SJSA1 (cell line): ENCODE data around the gene CUL1. TPM values are rescaled to one million over a fixed set of nuclear protein-coding genes. Genes with fewer than 3 reads are reported as not detected.

Experiments
- DNase-seq, 2 experiments: peaks; one replicate each; pipeline ENCODE4 v3.0.0-alpha.2; 2015 to 2020; ENCODE audit warnings: low spot score in 2 of 2, low read depth in 1 of 2
- H3K27ac ChIP-seq: fragments of 250-450 bp; sonication (Bioruptor Pico); 2 replicates; pipeline ENCODE4 v1.5.1; 2020; ENCODE audit warnings: mild to moderate bottlenecking, moderate library complexity
- H3K27me3 ChIP-seq: fragments of 250-450 bp; sonication (Bioruptor Pico); replicated peaks from 2 replicates; pipeline ENCODE4 v1.5.1; 2020; ENCODE audit warnings: mild to moderate bottlenecking, moderate library complexity
- H3K36me3 ChIP-seq: fragments of 250-450 bp; sonication (Bioruptor Pico); 2 replicates; pipeline ENCODE4 v1.5.1; 2020; ENCODE audit warnings: mild to moderate bottlenecking
- H3K4me1 ChIP-seq: fragments of 250-450 bp; sonication (Bioruptor Pico); replicated peaks from 2 replicates; pipeline ENCODE4 v1.6.1; 2021; ENCODE audit warnings: mild to moderate bottlenecking
- H3K4me3 ChIP-seq: fragments of 250-450 bp; sonication (Bioruptor Pico); 2 replicates; pipeline ENCODE4 v1.5.1; 2020; ENCODE audit warnings: mild to moderate bottlenecking
- H3K9me3 ChIP-seq: fragments of 250-450 bp; sonication (Bioruptor Pico); replicated peaks from 2 replicates; pipeline ENCODE4 v1.5.1; 2020; ENCODE audit warnings: mild to moderate bottlenecking
- total RNA-seq: library from RNA; depleted of rRNA; stranded (reverse); fragments of >200 nt; shearing (Covaris generic); gene quantifications from 2 replicates; pipeline ENCODE4 v1.2.3, GENCODE V29; 2014; rRNA removed

The CUL1 gene
- total RNA-seq, 1 experiment from 2014 or later: 59.9 TPM

DNA sequence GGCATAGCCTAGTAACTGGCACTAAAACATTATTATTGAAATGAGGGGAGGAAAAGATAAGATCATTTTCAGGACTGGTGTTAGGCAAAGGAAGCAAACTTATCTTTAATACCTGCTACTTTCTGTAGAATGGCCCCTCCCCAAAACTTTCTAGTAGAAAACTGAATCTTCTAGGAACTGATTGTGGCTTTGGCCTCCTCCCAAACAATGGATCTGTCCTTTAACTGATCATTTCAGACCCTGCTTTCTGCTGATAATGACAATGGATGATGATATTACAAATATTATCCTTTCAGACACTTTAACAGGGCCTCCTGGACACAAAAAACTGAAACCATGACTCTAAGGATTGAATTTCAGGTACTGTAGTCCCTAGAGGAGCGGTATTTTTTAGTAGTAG, 130.3 kb downstream of the CUL1 start:
- no peaks in the 10 kb centered on the region for H3K27me3 ChIP-seq
- H3K4me1 ChIP-seq: no peaks in the 10 kb centered on the region
- H3K4me3 ChIP-seq: no peak overlapping the region
- no peaks in the 10 kb centered on the region for H3K9me3 ChIP-seq
- H3K27ac ChIP-seq: no peak overlapping the region
- H3K36me3 ChIP-seq: peaks cover 71% of the 10 kb centered on the region
- no peak for DNase-seq

DNA sequence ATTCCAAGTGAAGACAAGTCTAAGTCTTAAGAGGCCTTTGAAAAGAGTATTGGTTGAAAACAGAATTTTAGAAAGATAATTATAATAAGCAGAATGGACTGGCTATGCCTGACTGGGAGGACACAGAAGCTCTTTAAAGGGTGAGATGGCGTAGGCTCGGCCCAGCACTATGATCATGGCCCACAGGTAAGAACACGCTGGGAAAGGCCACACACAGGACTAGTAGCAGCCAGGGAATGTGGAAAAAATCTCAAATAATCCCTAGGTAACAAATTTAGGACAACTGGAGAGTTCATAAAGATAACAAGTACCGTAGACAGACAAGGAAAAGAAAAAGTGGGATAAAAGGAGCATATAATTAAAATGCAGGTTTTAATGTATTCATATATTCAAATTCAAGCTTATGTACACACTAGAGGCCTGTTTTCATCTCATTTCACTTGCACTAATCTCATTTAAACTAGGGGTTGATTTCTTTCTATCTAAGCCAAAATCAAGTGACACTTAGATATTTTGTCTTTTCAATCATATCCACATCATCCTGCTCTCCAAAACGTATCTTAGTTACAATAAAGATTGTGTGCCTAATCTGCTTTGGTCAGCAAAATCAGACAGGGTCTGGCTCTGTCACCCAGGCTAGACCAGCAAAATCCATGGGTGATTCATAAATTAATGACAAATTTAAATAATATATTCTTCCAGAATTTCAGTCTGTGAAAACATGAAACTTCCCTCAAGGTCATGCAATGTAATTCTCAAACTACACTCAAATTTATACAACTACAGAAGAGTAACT, 132.4 kb downstream of the CUL1 start:
- no peak for DNase-seq
- no peaks in the 10 kb centered on the region for H3K27me3 ChIP-seq

GRCh38 chr7:148831782-148832181, 133.1 kb downstream of the CUL1 start:
- no peak for DNase-seq
- H3K4me1 ChIP-seq: no peaks in the 10 kb centered on the region
- no peak overlapping the region for H3K27ac ChIP-seq
- H3K9me3 ChIP-seq: no peaks in the 10 kb centered on the region
- H3K36me3 ChIP-seq: peaks cover 68% of the 10 kb centered on the region
- H3K4me3 ChIP-seq: no peak overlapping the region
- no peaks in the 10 kb centered on the region for H3K27me3 ChIP-seq

More for the DNA sequence above, 132.4 kb downstream of the CUL1 start:
- Histone ChIP-seq H3K4me3 (no peak overlapping the region), H3K27ac (no peak overlapping the region), H3K4me1 (no peaks in the 10 kb centered on the region), H3K9me3 (no peaks in the 10 kb centered on the region), H3K36me3 (peaks cover 68% of the 10 kb centered on the region)

DNA sequence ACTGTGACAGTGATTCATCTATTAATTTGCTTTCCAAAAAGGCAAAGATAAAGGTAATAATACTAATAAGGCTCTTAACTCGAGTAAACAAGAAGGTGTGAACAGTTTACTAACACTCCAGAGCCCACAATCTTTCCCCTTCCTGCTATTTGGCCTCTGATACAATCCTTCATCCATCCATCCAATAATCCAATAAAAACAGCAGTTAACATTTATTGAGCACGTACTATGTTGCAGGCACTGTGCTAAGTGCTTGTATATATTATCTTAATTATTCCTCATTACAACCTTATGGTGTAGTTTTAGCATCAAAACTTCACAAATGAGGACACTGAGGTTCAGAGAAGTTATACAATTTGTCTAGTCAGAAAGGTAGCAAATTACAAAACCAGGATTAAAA, 135.9 kb downstream of the CUL1 start:
- Histone ChIP-seq H3K4me3 (no peak overlapping the region), H3K9me3 (no peaks in the 10 kb centered on the region), H3K27me3 (no peaks in the 10 kb centered on the region), H3K27ac (no peak overlapping the region), H3K4me1 (no peaks in the 10 kb centered on the region), H3K36me3 (peaks cover 59% of the 10 kb centered on the region)
- no peak for DNase-seq

DNA sequence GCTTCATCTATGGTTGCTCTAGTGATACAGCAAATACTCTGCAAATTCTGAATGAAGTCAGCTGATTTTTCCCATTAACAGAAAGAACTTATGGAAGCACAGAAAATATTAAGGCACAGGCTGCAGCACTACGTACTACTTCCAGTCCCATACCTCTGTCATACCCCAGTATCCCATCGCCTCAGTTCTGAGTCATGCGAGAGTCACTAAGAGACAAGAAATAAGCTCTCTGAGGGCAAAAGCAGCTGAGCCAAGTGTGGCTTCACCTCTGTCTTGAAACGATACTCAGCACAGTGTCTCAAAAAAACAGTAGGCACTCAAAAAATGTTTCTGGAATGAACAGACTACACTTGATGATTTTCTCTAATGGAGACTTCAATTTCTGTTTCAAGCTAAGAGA, 137.2 kb downstream of the CUL1 start:
- H3K4me3 ChIP-seq: no peak overlapping the region
- H3K27ac ChIP-seq: no peak overlapping the region
- peaks cover 54% of the 10 kb centered on the region for H3K36me3 ChIP-seq
- no peaks in the 10 kb centered on the region for H3K9me3 ChIP-seq
- no peaks in the 10 kb centered on the region for H3K4me1 ChIP-seq
- no peak for DNase-seq
- H3K27me3 ChIP-seq: no peaks in the 10 kb centered on the region

- no peak for DNase-seq
- H3K27ac ChIP-seq: no peak overlapping the region
Observed at GRCh38 chr7:148838905-148839304, 140.2 kb downstream of the CUL1 start.

GRCh38 chr7:148847815-148848734, 149.4 kb downstream of the CUL1 start:
- Histone ChIP-seq H3K27me3 (no peaks in the 10 kb centered on the region), H3K4me3 (no peak overlapping the region), H3K27ac (no peak overlapping the region), H3K9me3 (no peaks in the 10 kb centered on the region), H3K36me3 (peaks cover 14% of the 10 kb centered on the region), H3K4me1 (peaks cover 17% of the 10 kb centered on the region; the same call in 1 of the 2 replicates)
- DNase-seq: no peak

More at GRCh38 chr7:148838905-148839304, 140.2 kb downstream of the CUL1 start:
- H3K4me1 ChIP-seq: no peaks in the 10 kb centered on the region
- H3K9me3 ChIP-seq: no peaks in the 10 kb centered on the region
- H3K36me3 ChIP-seq: peaks cover 44% of the 10 kb centered on the region
- no peak overlapping the region for H3K4me3 ChIP-seq
- H3K27me3 ChIP-seq: no peaks in the 10 kb centered on the region

DNA sequence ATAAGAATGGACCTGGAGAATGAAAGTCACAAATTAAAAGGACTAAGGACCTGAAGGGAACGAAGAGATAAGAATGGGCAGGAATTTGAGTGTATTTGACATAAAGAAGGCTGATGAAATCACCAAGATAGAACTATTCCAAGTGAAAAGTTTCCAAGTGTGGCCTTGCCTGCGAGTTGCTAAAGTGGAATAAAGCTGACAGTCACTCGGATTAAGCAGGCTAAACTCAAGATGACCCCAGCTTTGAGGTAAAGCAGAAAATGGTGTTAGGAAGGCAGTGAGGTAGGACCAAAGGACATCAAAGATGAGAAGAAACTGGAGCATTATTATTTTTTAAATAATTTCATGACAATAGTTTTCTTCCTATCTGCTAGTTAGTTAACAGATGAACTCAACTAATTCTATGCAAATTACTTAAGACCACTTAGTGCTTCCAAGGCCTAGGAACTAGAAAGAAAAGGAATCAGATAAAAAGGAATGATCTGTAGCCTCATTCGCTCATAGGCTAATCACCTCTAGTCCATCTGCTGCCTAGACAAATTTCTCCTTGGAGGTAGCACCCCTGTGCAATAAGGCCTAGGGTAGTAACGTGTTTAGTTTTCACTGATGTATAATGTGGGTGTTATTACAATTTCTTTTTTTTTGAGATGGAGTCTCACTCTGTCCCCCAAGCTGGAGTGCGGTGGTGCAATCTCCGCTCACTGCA, 150.8 kb downstream of the CUL1 start:
- H3K9me3 ChIP-seq: no peaks in the 10 kb centered on the region
- no peak for DNase-seq
- peaks cover 17% of the 10 kb centered on the region; the same call in 1 of the 2 replicates for H3K4me1 ChIP-seq
- H3K36me3 ChIP-seq: peaks cover 5% of the 10 kb centered on the region
- H3K4me3 ChIP-seq: no peak overlapping the region
- no peak overlapping the region for H3K27ac ChIP-seq
- no peaks in the 10 kb centered on the region for H3K27me3 ChIP-seq

DNA sequence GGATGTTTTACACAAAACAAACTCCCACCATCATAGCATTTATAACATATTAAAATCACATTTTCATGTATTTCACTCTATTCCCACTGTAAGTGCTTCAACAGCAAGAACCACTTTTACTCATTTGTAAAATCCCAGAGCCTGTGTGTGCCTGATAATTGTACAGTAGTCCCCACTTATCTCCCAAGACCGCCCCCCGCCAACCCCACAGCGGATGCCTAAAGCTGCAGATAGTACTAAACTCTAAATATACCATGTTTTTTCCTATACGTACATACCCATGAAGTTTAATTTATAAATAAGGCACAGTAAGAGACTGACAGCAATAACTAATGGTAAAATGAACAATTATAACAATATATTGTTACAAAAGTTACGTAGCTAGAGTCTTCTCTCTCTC, 151.9 kb downstream of the CUL1 start:
- H3K27me3 ChIP-seq: no peaks in the 10 kb centered on the region
- no peaks in the 10 kb centered on the region for H3K9me3 ChIP-seq
- no peaks in the 10 kb centered on the region for H3K36me3 ChIP-seq
- no peak overlapping the region for H3K27ac ChIP-seq
- no peak for DNase-seq
- H3K4me1 ChIP-seq: peaks cover 17% of the 10 kb centered on the region; the same call in 1 of the 2 replicates
- H3K4me3 ChIP-seq: no peak overlapping the region

Other genes starting within 250 kb of the CUL1 start
- not detected in 2 replicates for gene C7orf33, start 108.1 kb upstream of the CUL1 start, total RNA-seq
- gene EZH2, start 185.4 kb downstream of the CUL1 start, total RNA-seq: 42.4 and 52.6 TPM in 2 replicates